K562 (cell line): ENCODE results near the gene LGALS12. TPM values are rescaled to one million over a fixed set of nuclear protein-coding genes. Genes with fewer than 3 reads are reported as not detected.
A peak's percentile ranks its signal among the peaks of the same experiment; 100 is the strongest.

Experiments
- ATAC-seq: fragments of 200-7000 bp; cut with Tn5 transposase; 3 replicates; pipeline ENCODE4 v1.9.1; 2020; ENCODE audit warnings: moderate library complexity
- BruUV-seq: library from RNA; stranded (reverse); fragments of 400-500 nt; replicated peaks from 2 replicates; lab custom pipeline; 2021; lab: Mats Ljungman, UMichigan
- CTCF ChIA-PET: fragments of 300-600 bp; formaldehyde crosslinking; extraction: SDS; loops from one replicate; lab custom pipeline; 2021; ENCODE audit warnings: low intra/inter-chr PET ratio; lab: Yijun Ruan, JAX
- POLR2A ChIA-PET: fragments of 300-600, 350-650 bp; sonication (Branson Sonifier 250); formaldehyde crosslinking; extraction: SDS; loops from one replicate; lab custom pipeline; 2021; ENCODE audit warnings: antibody characterized with exemption, inconsistent platforms; lab: Yijun Ruan, JAX
- DNase-seq, 4 experiments: peaks; one replicate each; pipeline versions ENCODE4 v3.0.0 to v3.0.0-alpha.2; 2011 to 2018; ENCODE audit warnings: low spot score in 3 of 4, mixed read lengths in 3 of 4; ENCODE audit errors: extremely low read depth in 1 of 4
- FAIRE-seq: peaks from 2 replicates; lab custom pipeline; 2011; peaks lifted over from hg19 to GRCh38; lab: Jason Lieb, UNC
- H2AFZ ChIP-seq: 2 replicates; pipeline ENCODE4 v1.6.0; 2011; ENCODE audit warnings: low read depth, low read length, control low read depth, inconsistent platforms
- H3K27ac ChIP-seq: fragments of 200-600 bp; 3 replicates; pipeline ENCODE4 v1.8.0; 2011; ENCODE audit warnings: low read depth, mild to moderate bottlenecking, control low read depth, inconsistent platforms, low read length, moderate library complexity, mixed read lengths; ENCODE audit errors: extremely low read depth
- H3K27me3 ChIP-seq, 2 experiments: fragments of 300-600 bp in 1 of 2; 2 replicates in 1 of 2; 3 replicates in 1 of 2; pipeline versions ENCODE4 v1.6.0 to v1.8.0; 2011; ENCODE audit warnings: inconsistent platforms in 2 of 2, low read length in 2 of 2, mild to moderate bottlenecking in 1 of 2, mixed read lengths in 1 of 2, moderate library complexity in 1 of 2; ENCODE audit not compliant: control insufficient read depth in 2 of 2, insufficient read depth in 2 of 2
- H3K36me3 ChIP-seq: fragments of 300-600 bp; 3 replicates; pipeline ENCODE4 v1.8.0; 2011; ENCODE audit warnings: mild to moderate bottlenecking, low read length, inconsistent platforms; ENCODE audit not compliant: control insufficient read depth, insufficient read depth
- H3K4me1 ChIP-seq, 2 experiments: fragments of 200-600 bp in 1 of 2; replicated peaks in 1 of 2; 2 replicates in 1 of 2; 3 replicates in 1 of 2; pipeline versions ENCODE4 v1.5.1 to v1.8.0; 2011; ENCODE audit warnings: inconsistent platforms in 2 of 2, low read length in 2 of 2, mild to moderate bottlenecking in 1 of 2, mixed read lengths in 1 of 2, moderate library complexity in 1 of 2; ENCODE audit not compliant: control insufficient read depth in 2 of 2, insufficient read depth in 2 of 2
- H3K4me2 ChIP-seq: 2 replicates; pipeline ENCODE4 v1.6.1; 2011; ENCODE audit warnings: low read length, control low read depth, inconsistent platforms, mixed read lengths; ENCODE audit not compliant: insufficient read depth
- H3K4me3 ChIP-seq: fragments of 200-600 bp; sonication (generic), shearing (Covaris generic); 2 replicates; pipeline ENCODE4 v1.5.1; 2016; ENCODE audit warnings: control low read depth, inconsistent platforms
- H3K79me2 ChIP-seq: fragments of 200-600 bp; 3 replicates; pipeline ENCODE4 v1.8.0; 2011; ENCODE audit warnings: low read length, inconsistent platforms; ENCODE audit not compliant: control insufficient read depth, insufficient read depth
- H3K9ac ChIP-seq, 2 experiments: 2 replicates each; pipeline versions ENCODE4 v1.6.0 to v1.6.1; 2011; ENCODE audit warnings: low read depth in 2 of 2, low read length in 2 of 2, control low read depth in 1 of 2, inconsistent platforms in 1 of 2, mild to moderate bottlenecking in 1 of 2, mixed read lengths in 1 of 2; ENCODE audit not compliant: insufficient read depth in 1 of 2
- H3K9me1 ChIP-seq: one replicate; pipeline ENCODE4 v1.6.0; 2011; ENCODE audit warnings: inconsistent platforms, mild to moderate bottlenecking, low read length, moderate library complexity; ENCODE audit not compliant: control insufficient read depth, insufficient read depth
- H3K9me3 ChIP-seq: replicated peaks from 2 replicates; pipeline ENCODE4 v1.5.1; 2011; ENCODE audit warnings: low read depth, low read length, inconsistent platforms; ENCODE audit not compliant: control insufficient read depth, insufficient read depth
- H4K20me1 ChIP-seq: replicated peaks from 2 replicates; pipeline ENCODE4 v1.6.1; 2011; ENCODE audit warnings: low read length, inconsistent platforms, mixed read lengths; ENCODE audit not compliant: control insufficient read depth, insufficient read depth
- DPF2 ChIP-seq: fragments of 450-650 bp; IDR thresholded peaks from 2 replicates; pipeline ENCODE4 v1.6.1; 2016
- ETV5 ChIP-seq: sonication (generic); formaldehyde crosslinking; IDR thresholded peaks from 2 replicates; pipeline ENCODE4 v1.4.0; 2020; ENCODE audit warnings: low read depth, mild to moderate bottlenecking, missing genetic modification reagents
- HMG20B ChIP-seq: fragments of 250-450 bp; sonication (Bioruptor Pico); IDR thresholded peaks from 2 replicates; pipeline ENCODE4 v1.5.0; 2021; ENCODE audit warnings: mild to moderate bottlenecking
- JUND ChIP-seq, 2 experiments: IDR thresholded peaks; 2 replicates in 1 of 2; 3 replicates in 1 of 2; pipeline ENCODE4 v1.6.1; 2011; ENCODE audit warnings: borderline replicate concordance in 2 of 2, low read depth in 2 of 2, low read length in 2 of 2, improper control_type of control experiment in 1 of 2, missing biosample characterization in 1 of 2, missing genetic modification characterization in 1 of 2, missing genetic modification reagents in 1 of 2
- KDM2B ChIP-seq: fragments of 250-450 bp; sonication (Bioruptor Pico); IDR thresholded peaks from 2 replicates; pipeline ENCODE4 v1.8.0; 2021; ENCODE audit warnings: mild to moderate bottlenecking, moderate library complexity
- TRIM28 ChIP-seq: fragments of 450-650 bp; IDR thresholded peaks from 2 replicates; pipeline ENCODE4 v1.6.1; 2017
- ZBTB8A ChIP-seq: fragments of 450-650 bp; IDR thresholded peaks from 2 replicates; pipeline ENCODE4 v1.6.1; 2018; ENCODE audit warnings: mild to moderate bottlenecking, moderate library complexity; ENCODE audit not compliant: partially characterized antibody
- ZEB2 ChIP-seq: fragments of 450-650 bp; IDR thresholded peaks from 2 replicates; pipeline ENCODE4 v1.6.1; 2016
- WGBS: fragments of 100-300 bp; shearing (Covaris generic); methylation state at CpG from one replicate; pipeline ENCODE4 v1.1.6; 2016; ENCODE audit warnings: low coverage, mixed read lengths; ENCODE audit not compliant: insufficient coverage; ENCODE audit errors: missing lambda C conversion rate; 5-methylcytosine and 5-hydroxymethylcytosine counted together
- in situ Hi-C: fragments of 300-500 bp; cut with MboI; formaldehyde crosslinking; loops from 4 replicates; pipeline ENCODE4 v1.15.0; 2018; ENCODE audit warnings: inconsistent platforms, mixed read lengths
- intact Hi-C: fragments of 100-400 bp; cut with micrococcal nuclease; formaldehyde crosslinking; loops from 2 replicates; pipeline ENCODE4 v1.14.2; 2022
- polyA plus RNA-seq, 8 experiments: library from polyadenylated mRNA; depleted of rRNA in 4 of 8; stranded (reverse) in 5 of 8; unstranded in 3 of 8; fragments of >200 nt; fragmentation: Nextera tagmentation in 2 of 8; fragmentation: Illumina TruSeq in 1 of 8; extraction: Ambion mirVana in 2 of 8; extraction: Trizol in 1 of 8; gene quantifications; 2 replicates each; pipeline versions ENCODE4 v1.2.1 to v1.2.3, GENCODE V29; 2011 to 2014; ENCODE audit warnings: inconsistent platforms in 1 of 8, missing spikeins in 1 of 8
- total RNA-seq, 7 experiments: library from RNA; depleted of rRNA in 6 of 7; stranded (reverse); fragments of >200 nt in 6 of 7; fragmentation: Illumina TruSeq in 2 of 7; extraction: Trizol in 2 of 7; gene quantifications; 2 replicates each; pipeline versions ENCODE4 v1.2.1 to v1.2.3, GENCODE V29; 2011 to 2021; ENCODE audit warnings: low replicate concordance in 1 of 7
- TF ChIP-seq, protein P1 (sequence below), 2 experiments: IDR thresholded peaks in 1 of 2; conservative IDR thresholded peaks in 1 of 2; 2 replicates each; pipeline ENCODE4 v1.6.1; 2016; ENCODE audit warnings: low read depth in 2 of 2, mild to moderate bottlenecking in 1 of 2, missing compliant biosample characterization in 1 of 2, missing genetic modification characterization in 1 of 2, moderate library complexity in 1 of 2
- TF ChIP-seq, protein P2 (sequence below): fragments of 450-650 bp; formaldehyde crosslinking; IDR thresholded peaks from 2 replicates; pipeline ENCODE4 v1.4.0; 2020; ENCODE audit warnings: mild to moderate bottlenecking, moderate library complexity

Gene LGALS12
- total and polyA plus RNA-seq, 9 of the 15 experiments (the other 6 are each of a cell fraction or from before 2014, with no cell fraction given): 0.66 to 8.0 (median 5.0) TPM

DNA sequence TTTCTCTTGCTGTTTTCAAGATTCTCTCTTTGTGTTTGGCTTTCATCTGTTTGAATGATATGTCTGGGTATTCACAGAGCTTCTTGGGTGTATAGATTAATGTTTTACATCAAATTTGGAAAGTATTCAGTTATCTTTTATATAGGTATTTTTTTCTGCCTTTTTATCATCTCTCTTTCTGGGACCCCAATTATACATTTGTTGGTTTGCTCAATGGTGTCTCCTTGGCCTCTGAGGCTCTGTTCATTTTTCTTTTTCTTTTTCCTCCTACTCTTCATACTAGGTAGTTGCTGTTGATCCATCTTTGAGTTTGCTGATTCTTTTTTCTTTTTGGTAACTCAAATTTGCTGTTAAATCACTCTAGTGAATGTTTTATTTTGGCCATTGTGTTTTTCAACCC is 29.3 kb upstream of the LGALS12 start:
- intact Hi-C loops: loop anchor here (5.0 kb wide), 1 partner anchor 116 kb away; no protein-coding TSS in a partner anchor
- DNase-seq (no peak), FAIRE-seq (no peak), ATAC-seq (no peak)
- H3K4me2 ChIP-seq: no peak overlapping the region
- no peaks in the 10 kb centered on the region for H3K9me1 ChIP-seq
- H4K20me1 ChIP-seq: no peaks in the 10 kb centered on the region
- no peak overlapping the region for H3K9ac ChIP-seq
- POLR2A ChIA-PET: no interaction called here
- H3K4me1 ChIP-seq: peaks cover 0 to 6% of the 10 kb centered on the region in 2 experiments; a peak in 2 of 5 replicates
- no peak overlapping the region for H2AFZ ChIP-seq
- BruUV-seq: no TSS peak
- no peaks in the 10 kb centered on the region for H3K36me3 ChIP-seq
- CTCF ChIA-PET: interaction anchor here (1.1 kb wide), 1 partner anchor 160 kb away, joined by 4 read pairs; no protein-coding TSS in a partner anchor
- no peak overlapping the region for H3K27ac ChIP-seq
- TF ChIP-seq HMG20B (CRISPR knock-in tag): no peak
- TF ChIP-seq ZBTB8A: no peak
- TF ChIP-seq TRIM28: peak; percentile 75; the same call in 1 of the 2 replicates
- no peak for TF ChIP-seq KDM2B (CRISPR knock-in tag)
- TF ChIP-seq, all 486 proteins: peak for 1
- H3K27me3 ChIP-seq: no peaks in the 10 kb centered on the region
- H3K9me3 ChIP-seq: peaks cover 4% of the 10 kb centered on the region; the same call in 1 of the 2 replicates
- in situ Hi-C loops: loop anchor here (5.0 to 10.0 kb wide), 2 partner anchors 156 to 258 kb away; no protein-coding TSS in a partner anchor
- H3K79me2 ChIP-seq: no peaks in the 10 kb centered on the region
- H3K4me3 ChIP-seq: no peak overlapping the region

DNA sequence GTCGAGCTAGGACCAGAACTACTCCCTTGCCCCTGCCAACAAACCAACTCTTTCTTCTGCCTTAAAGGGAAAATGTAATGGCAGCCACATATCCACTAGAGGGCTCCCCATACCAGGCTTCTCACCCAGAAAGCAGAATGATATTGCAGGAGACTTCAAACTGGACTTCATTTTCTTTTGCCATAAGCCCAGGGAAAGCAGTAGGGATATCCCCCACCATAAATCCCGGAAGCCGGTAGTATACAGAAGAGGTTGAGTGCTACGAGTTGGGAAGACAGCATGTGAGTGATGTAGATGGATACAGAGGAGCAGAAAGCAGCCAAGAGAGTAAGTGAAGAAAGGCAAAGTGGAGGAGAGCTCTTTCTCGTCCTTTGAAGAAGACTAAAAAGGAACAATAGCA is 27.0 kb upstream of the LGALS12 start:
- Histone ChIP-seq H3K9me3 (peaks cover 4% of the 10 kb centered on the region; the same call in 1 of the 2 replicates), H3K4me2 (no peak overlapping the region), H4K20me1 (no peaks in the 10 kb centered on the region), H3K4me3 (no peak overlapping the region), H3K4me1 (peaks cover 0 to 6% of the 10 kb centered on the region in 2 experiments; a peak in 2 of 5 replicates), H2AFZ (peak overlapping the region; percentile 54), H3K27me3 (no peaks in the 10 kb centered on the region), H3K36me3 (no peaks in the 10 kb centered on the region), H3K9ac (no peak overlapping the region), H3K79me2 (no peaks in the 10 kb centered on the region), H3K27ac (no peak overlapping the region), H3K9me1 (no peaks in the 10 kb centered on the region)
- intact Hi-C loops: loop anchor here (1.0 to 5.0 kb wide), 4 partner anchors 29 to 260 kb away; no protein-coding TSS in a partner anchor
- BruUV-seq: no TSS peak
- ATAC-seq: peak; percentile 87
- 12% methylated on average over 5 of the region's 5 CpGs for WGBS
- CTCF ChIA-PET: interaction anchor here (0.6 to 4.1 kb wide), 7 partner anchors 29 to 260 kb away, joined by 3 to 53 read pairs (median 6); no protein-coding TSS in a partner anchor
- POLR2A ChIA-PET: interaction anchor here (0.6 to 0.7 kb wide), 2 partner anchors 39 to 96 kb away, joined by 3 read pairs; no protein-coding TSS in a partner anchor
- peak; percentile 84 for FAIRE-seq
- in situ Hi-C loops: loop anchor here (5.0 to 10.0 kb wide), 2 partner anchors 153 to 256 kb away; no protein-coding TSS in a partner anchor
- peak; percentile 65 to 79 (median 71) for DNase-seq
- TF ChIP-seq, protein P1, sequence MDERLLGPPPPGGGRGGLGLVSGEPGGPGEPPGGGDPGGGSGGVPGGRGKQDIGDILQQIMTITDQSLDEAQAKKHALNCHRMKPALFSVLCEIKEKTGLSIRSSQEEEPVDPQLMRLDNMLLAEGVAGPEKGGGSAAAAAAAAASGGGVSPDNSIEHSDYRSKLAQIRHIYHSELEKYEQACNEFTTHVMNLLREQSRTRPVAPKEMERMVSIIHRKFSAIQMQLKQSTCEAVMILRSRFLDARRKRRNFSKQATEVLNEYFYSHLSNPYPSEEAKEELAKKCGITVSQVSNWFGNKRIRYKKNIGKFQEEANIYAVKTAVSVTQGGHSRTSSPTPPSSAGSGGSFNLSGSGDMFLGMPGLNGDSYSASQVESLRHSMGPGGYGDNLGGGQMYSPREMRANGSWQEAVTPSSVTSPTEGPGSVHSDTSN (CRISPR knock-in tag; IDR thresholded peaks at IDR 0.05; ENCODE audit: low read depth): no peak
- TF ChIP-seq, protein P1 (tag; conservative IDR thresholded peaks at IDR 0.05; ENCODE audit: low read depth): no peak
- TF ChIP-seq ETV5 (CRISPR knock-in tag) (0 out of 2 replicates have a peak, but pooled peaks have one; percentile 38), JUND (IDR thresholded peaks at IDR 0.05; ENCODE audit: borderline replicate concordance, low read depth, low read length) (peak; percentile 59), JUND (tag; IDR thresholded peaks at IDR 0.05; ENCODE audit: borderline replicate concordance, low read depth, low read length) (no peak), DPF2 (0 out of 2 replicates have a peak, but pooled peaks have one; percentile 38), ZEB2 (peak; percentile 34; the same call in 1 of the 2 replicates)
- TF ChIP-seq, protein P2, sequence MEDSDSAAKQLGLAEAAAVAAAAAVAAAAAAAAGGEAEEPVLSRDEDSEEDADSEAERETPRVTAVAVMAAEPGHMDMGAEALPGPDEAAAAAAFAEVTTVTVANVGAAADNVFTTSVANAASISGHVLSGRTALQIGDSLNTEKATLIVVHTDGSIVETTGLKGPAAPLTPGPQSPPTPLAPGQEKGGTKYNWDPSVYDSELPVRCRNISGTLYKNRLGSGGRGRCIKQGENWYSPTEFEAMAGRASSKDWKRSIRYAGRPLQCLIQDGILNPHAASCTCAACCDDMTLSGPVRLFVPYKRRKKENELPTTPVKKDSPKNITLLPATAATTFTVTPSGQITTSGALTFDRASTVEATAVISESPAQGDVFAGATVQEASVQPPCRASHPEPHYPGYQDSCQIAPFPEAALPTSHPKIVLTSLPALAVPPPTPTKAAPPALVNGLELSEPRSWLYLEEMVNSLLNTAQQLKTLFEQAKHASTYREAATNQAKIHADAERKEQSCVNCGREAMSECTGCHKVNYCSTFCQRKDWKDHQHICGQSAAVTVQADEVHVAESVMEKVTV (CRISPR knock-in tag): peak; percentile 98
